Lower leg skin (tissue), 3 donors: ENCODE data around the gene PCDHGA7.
"Not testable (repeated sequence)": the region's sequence is repeated elsewhere in the genome, so short reads cannot be mapped to it uniquely, and the experiment has no call there.

Experiments used
- POLR2A ChIP-seq, 2 donors: fragments of 450-650 bp; IDR thresholded peaks; one replicate each; pipeline ENCODE4 v1.6.1; 2016 to 2017; ENCODE audit warnings: antibody characterized with exemption in 2 of 2, mild to moderate bottlenecking in 1 of 2, moderate library complexity in 1 of 2
- TF ChIP-seq, protein P1 (sequence below), 3 donors: fragments of 450-650 bp; IDR thresholded peaks; one replicate each; pipeline ENCODE4 v1.5.1; 2016; ENCODE audit warnings: antibody characterized with exemption in 3 of 3, mild to moderate bottlenecking in 3 of 3, moderate library complexity in 2 of 3

DNA sequence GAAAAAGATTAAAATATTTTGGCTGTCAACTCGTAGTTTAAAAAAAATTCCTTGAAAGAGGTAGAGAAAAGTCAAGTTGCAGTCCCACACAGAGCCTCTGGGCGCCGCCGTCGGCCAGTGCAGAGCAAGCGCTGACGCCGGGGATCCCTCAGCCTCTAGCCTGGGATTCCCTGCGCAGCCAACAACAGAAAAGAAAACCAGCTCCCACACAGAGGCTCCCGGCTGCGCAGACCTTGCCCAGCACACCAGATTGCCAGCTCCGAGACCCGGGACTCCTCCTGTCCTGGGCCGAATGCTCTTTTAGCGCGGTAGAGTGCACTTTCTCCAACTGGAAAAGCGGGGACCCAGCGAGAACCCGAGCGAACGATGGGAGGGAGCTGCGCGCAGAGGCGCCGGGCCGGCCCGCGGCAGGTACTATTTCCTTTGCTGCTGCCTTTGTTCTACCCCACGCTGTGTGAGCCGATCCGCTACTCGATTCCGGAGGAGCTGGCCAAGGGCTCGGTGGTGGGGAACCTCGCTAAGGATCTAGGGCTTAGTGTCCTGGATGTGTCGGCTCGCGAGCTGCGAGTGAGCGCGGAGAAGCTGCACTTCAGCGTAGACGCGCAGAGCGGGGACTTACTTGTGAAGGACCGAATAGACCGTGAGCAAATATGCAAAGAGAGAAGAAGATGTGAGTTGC, 35.1 kb downstream of the PCDHGA7 start, which contains the start of gene PCDHGB7:
- TF ChIP-seq, protein P1, sequence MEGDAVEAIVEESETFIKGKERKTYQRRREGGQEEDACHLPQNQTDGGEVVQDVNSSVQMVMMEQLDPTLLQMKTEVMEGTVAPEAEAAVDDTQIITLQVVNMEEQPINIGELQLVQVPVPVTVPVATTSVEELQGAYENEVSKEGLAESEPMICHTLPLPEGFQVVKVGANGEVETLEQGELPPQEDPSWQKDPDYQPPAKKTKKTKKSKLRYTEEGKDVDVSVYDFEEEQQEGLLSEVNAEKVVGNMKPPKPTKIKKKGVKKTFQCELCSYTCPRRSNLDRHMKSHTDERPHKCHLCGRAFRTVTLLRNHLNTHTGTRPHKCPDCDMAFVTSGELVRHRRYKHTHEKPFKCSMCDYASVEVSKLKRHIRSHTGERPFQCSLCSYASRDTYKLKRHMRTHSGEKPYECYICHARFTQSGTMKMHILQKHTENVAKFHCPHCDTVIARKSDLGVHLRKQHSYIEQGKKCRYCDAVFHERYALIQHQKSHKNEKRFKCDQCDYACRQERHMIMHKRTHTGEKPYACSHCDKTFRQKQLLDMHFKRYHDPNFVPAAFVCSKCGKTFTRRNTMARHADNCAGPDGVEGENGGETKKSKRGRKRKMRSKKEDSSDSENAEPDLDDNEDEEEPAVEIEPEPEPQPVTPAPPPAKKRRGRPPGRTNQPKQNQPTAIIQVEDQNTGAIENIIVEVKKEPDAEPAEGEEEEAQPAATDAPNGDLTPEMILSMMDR (IDR thresholded peaks at IDR 0.05): not testable (repeated sequence)
- TF ChIP-seq POLR2A (IDR thresholded peaks at IDR 0.05): not testable (repeated sequence)
